Neural crest cell (in vitro differentiated cells): ENCODE data around the gene SESTD1. TPM values are rescaled to one million over a fixed set of nuclear protein-coding genes. Genes with fewer than 3 reads are reported as not detected.
A peak's percentile ranks its signal among the peaks of the same experiment; 100 is the strongest.

Experiments
- DNase-seq: peaks from one replicate; pipeline ENCODE4 v3.0.0; 2021; ENCODE audit warnings: low read depth, mixed read lengths, low spot score
- H3K27ac Mint-ChIP-seq: one replicate; pipeline ENCODE4 v1.8.0; 2021; ENCODE audit warnings: mild to moderate bottlenecking, mixed read lengths; ENCODE audit not compliant: unreplicated experiment
- H3K27me3 Mint-ChIP-seq: 2 replicates; pipeline ENCODE4 v1.8.0; 2021; ENCODE audit warnings: low read depth, mild to moderate bottlenecking, mixed read lengths
- H3K36me3 Mint-ChIP-seq: 2 replicates; pipeline ENCODE4 v1.8.0; 2021; ENCODE audit warnings: low read depth, mild to moderate bottlenecking, mixed read lengths
- H3K4me1 Mint-ChIP-seq: 2 replicates; pipeline ENCODE4 v1.8.0; 2021; ENCODE audit warnings: mixed read lengths
- H3K4me3 Mint-ChIP-seq: one replicate; pipeline ENCODE4 v1.8.0; 2021; ENCODE audit warnings: mild to moderate bottlenecking, mixed read lengths
- H3K9me3 Mint-ChIP-seq: 2 replicates; pipeline ENCODE4 v1.8.0; 2021; ENCODE audit warnings: mixed read lengths
- CTCF ChIP-seq: fragments of 200-600 bp; sonication (generic); conservative IDR thresholded peaks from 2 replicates; pipeline ENCODE4 v1.5.0; 2021; ENCODE audit warnings: antibody characterized with exemption, mild to moderate bottlenecking
- total RNA-seq: library from RNA; stranded (reverse); gene quantifications from 2 replicates; pipeline ENCODE4 v1.2.1, GENCODE V29; 2021

SESTD1 gene
- total RNA-seq, 1 donor from 2014 or later = 99.7 TPM

DNA sequence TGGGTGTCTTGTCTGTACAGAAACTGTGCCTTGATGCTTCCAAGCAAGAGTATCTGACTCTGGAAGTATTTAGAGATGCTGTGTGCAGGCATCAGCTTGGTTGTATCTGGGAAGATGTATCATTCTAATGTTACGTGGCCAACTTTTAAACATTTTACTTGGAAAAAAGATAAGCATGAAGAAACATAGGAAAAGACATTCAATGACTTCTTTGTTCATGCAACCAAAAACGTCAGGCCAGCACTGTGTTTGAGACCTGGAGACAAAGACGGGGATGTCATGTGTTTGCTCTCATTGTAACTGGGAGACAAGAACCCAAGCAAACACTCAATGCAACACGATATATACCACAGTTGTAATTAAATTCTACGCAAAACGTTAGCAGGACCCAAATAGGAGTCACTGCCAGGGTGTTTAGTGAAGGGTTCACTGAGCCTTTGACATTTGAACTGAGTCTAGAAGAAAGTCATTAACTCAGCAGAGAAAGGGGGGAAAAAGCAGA, 8.9 kb upstream of the SESTD1 start:
- peak; percentile 11 for DNase-seq
- Mint-ChIP-seq H3K36me3 (no peaks in the 10 kb centered on the region), H3K27me3 (no peaks in the 10 kb centered on the region), H3K9me3 (no peaks in the 10 kb centered on the region), H3K4me3 (peak overlapping the region; percentile 17), H3K27ac (peak overlapping the region; percentile 73), H3K4me1 (peaks cover 43% of the 10 kb centered on the region)
- TF ChIP-seq CTCF = no peak

DNA sequence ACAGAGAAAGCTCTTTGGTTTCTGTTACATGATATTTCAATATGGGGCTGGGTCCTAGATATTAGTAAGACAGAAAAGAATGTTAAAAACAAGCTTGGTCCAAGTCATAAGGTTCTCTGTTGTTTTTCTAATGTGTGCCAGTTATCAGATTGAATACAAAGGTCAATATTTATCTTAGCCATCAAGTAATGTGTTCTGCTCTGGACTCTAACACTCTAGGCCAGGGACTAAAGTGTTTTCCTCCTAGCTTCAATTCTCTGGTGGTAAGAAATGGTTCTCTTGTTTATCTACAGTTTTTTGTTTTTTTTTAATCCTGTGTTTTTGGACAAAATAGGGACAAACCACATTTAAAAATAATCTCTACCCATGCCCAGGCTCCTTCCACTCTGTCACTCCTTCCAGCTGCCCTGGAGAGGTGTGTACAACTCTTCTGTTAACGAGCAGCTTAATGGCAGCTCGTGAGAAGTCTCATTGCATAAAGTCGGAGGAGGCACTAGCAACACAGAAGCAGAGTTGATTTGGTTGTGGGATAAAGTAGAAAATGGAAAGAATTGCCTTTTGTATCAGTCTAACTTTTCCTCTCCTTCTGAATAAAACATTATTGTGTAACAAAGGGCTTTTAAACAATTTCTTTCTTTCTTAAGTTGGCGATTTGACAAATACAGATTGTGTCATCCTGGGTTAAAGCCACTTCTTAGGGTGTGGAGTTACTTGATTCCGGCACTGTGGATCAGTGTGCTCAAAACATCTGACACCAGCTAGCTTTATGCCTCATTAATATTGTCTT, 8.0 kb upstream of the SESTD1 start:
- DNase-seq = no peak
- H3K9me3 Mint-ChIP-seq = no peaks in the 10 kb centered on the region
- no peak overlapping the region for H3K4me3 Mint-ChIP-seq
- no peaks in the 10 kb centered on the region for H3K36me3 Mint-ChIP-seq
- H3K4me1 Mint-ChIP-seq = peaks cover 48% of the 10 kb centered on the region
- TF ChIP-seq CTCF = no peak
- peak overlapping the region; percentile 59 for H3K27ac Mint-ChIP-seq
- H3K27me3 Mint-ChIP-seq = no peaks in the 10 kb centered on the region

GRCh38 chr2:179270689-179271088, 6.1 kb upstream of the SESTD1 start:
- no peak for TF ChIP-seq CTCF
- no peaks in the 10 kb centered on the region for H3K9me3 Mint-ChIP-seq
- no peak for DNase-seq
- H3K27ac Mint-ChIP-seq = no peak overlapping the region
- H3K4me1 Mint-ChIP-seq = peaks cover 49% of the 10 kb centered on the region
- H3K4me3 Mint-ChIP-seq = no peak overlapping the region
- no peaks in the 10 kb centered on the region for H3K36me3 Mint-ChIP-seq
- H3K27me3 Mint-ChIP-seq = peaks cover 3% of the 10 kb centered on the region

DNA sequence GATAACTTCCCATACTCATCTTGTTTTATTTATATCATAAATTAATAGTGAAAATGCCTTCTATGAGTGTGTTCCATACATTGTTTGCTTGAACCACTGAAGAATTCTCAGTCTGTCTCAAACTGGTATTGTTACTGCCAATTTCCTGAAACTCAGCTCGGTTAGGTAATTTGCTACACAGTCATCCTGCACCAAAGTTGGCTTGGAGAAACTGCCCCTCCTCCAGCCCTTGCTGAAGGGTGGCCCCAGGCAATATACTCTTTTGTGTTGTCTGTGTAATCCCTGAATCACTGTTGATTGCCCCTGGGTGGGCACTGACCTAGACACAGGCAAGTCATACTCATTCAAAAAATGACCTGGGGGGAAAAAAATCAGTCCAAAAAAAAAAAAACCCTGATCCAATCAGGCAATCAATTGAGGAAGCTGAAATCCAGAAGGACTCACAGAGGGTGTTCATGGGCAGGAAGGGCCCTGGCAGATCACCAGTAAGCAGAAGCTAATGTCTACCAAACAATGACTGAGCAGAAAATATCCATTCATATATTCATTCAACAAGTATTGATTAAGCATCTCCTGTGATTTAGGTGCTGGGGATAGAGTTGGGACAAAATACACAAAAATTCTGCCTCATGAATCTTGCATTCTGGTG, 3.8 kb upstream of the SESTD1 start:
- Mint-ChIP-seq H3K4me1 (peaks cover 38% of the 10 kb centered on the region), H3K4me3 (peak overlapping the region; percentile 18), H3K9me3 (no peaks in the 10 kb centered on the region), H3K36me3 (no peaks in the 10 kb centered on the region), H3K27ac (no peak overlapping the region), H3K27me3 (peaks cover 6% of the 10 kb centered on the region)
- TF ChIP-seq CTCF = no peak
- no peak for DNase-seq

GRCh38 chr2:179266271-179266670, 1.6 kb upstream of the SESTD1 start:
- Mint-ChIP-seq H3K27ac (no peak overlapping the region), H3K4me1 (peaks cover 47% of the 10 kb centered on the region), H3K36me3 (peaks cover 2% of the 10 kb centered on the region), H3K27me3 (peaks cover 6% of the 10 kb centered on the region), H3K4me3 (peak overlapping the region; percentile 75), H3K9me3 (no peaks in the 10 kb centered on the region)
- no peak for TF ChIP-seq CTCF
- DNase-seq = no peak
